Coronary artery (tissue), 2 donors: ENCODE results near the gene KCNQ1.

Experiments used
- DNase-seq: peaks from one replicate; pipeline ENCODE4 v3.0.0-alpha.2; 2017; ENCODE audit warnings: low spot score
- H3K27ac ChIP-seq, 2 donors: fragments of 200-600 bp; sonication (generic); one replicate each; pipeline ENCODE4 v1.5.1; 2016 to 2019
- H3K4me3 ChIP-seq: fragments of 200-600 bp; sonication (generic); 2 replicates; pipeline ENCODE4 v1.5.1; 2016; ENCODE audit warnings: mild to moderate bottlenecking, moderate library complexity
- TF ChIP-seq, protein P1 (sequence below): fragments of 200-600 bp; sonication (generic); IDR thresholded peaks from one replicate; pipeline ENCODE4 v1.5.1; 2019; ENCODE audit warnings: antibody characterized with exemption

Gene KCNQ1

DNA sequence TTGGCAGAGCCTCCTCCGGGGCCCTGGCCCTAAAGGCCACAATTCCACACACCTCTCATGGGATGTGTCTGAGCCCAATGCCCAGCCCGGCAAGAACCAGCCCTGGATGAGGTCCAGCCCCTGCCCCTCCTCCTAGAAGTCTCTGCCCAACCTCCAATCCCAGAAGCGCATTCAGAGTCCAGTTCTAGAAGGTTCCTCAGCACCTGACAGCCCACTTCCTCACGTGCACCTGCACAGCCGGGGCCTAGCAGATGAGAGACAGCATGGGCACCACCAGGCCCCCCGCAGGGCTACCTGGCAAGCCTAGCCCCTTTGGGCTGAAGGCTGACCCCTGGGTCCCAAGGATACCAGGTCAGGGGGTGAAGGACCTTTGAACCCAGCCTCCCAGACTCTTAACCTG lies 452.2 kb downstream of the KCNQ1 start:
- TF ChIP-seq, protein P1, sequence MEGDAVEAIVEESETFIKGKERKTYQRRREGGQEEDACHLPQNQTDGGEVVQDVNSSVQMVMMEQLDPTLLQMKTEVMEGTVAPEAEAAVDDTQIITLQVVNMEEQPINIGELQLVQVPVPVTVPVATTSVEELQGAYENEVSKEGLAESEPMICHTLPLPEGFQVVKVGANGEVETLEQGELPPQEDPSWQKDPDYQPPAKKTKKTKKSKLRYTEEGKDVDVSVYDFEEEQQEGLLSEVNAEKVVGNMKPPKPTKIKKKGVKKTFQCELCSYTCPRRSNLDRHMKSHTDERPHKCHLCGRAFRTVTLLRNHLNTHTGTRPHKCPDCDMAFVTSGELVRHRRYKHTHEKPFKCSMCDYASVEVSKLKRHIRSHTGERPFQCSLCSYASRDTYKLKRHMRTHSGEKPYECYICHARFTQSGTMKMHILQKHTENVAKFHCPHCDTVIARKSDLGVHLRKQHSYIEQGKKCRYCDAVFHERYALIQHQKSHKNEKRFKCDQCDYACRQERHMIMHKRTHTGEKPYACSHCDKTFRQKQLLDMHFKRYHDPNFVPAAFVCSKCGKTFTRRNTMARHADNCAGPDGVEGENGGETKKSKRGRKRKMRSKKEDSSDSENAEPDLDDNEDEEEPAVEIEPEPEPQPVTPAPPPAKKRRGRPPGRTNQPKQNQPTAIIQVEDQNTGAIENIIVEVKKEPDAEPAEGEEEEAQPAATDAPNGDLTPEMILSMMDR: no peak
- DNase-seq: no peak
- Histone ChIP-seq H3K4me3 (no peak overlapping the region), H3K27ac (no peak overlapping the region)

DNA sequence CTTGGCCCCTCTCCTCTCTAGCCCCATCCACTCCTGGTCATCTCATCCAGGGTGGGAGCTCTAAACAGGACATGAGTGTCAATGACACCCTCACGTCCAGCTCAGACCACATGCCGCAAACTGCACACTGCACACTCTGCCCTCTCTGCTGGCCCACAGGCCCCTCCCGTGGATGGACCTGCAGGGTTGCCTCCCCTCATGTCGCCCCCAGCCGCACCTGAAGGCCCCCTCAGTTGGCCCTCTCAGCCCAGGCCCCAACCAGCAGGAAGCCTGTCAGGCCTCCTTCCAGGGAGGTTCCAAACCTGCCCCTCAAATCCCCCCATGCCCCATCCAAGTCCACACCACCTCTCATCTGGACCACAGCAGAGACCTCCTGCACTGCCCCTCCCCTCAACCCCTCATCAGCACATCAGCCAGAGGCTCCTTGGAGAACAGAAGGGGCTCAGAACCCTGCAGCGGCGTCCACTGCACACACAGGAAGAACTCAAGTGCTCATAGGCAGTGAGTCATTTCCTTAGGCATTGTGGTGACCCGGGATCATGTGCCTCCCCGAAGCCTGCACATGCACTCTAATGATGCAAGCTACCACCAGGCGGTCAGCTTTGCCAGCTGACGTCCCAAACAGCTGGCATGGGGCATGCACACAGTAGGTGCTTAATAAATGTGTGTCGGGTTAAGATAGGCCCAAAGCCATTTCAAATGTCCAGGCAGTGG lies 453.7 kb downstream of the KCNQ1 start:
- peak overlapping the region; percentile 15 for H3K4me3 ChIP-seq
- peak overlapping the region; percentile 52 to 81 for H3K27ac ChIP-seq
- TF ChIP-seq, protein P1: no peak
- peak; percentile 84 for DNase-seq
